22Rv1 (cell line): Measurements from ENCODE around the gene LRRC45.

Source experiments
- ZFX ChIP-seq: fragments of 450-650 bp; IDR thresholded peaks from 2 replicates; pipeline ENCODE4 v1.6.1; 2017; ENCODE audit warnings: antibody characterized with exemption, borderline replicate concordance
- TF ChIP-seq, protein P1 (sequence below): fragments of 450-650 bp; IDR thresholded peaks from 2 replicates; pipeline ENCODE4 v1.5.1; 2017; ENCODE audit warnings: mild to moderate bottlenecking

GRCh38 chr17:82009413-82009812, 13.7 kb upstream of the LRRC45 start:
- TF ChIP-seq, protein P1, sequence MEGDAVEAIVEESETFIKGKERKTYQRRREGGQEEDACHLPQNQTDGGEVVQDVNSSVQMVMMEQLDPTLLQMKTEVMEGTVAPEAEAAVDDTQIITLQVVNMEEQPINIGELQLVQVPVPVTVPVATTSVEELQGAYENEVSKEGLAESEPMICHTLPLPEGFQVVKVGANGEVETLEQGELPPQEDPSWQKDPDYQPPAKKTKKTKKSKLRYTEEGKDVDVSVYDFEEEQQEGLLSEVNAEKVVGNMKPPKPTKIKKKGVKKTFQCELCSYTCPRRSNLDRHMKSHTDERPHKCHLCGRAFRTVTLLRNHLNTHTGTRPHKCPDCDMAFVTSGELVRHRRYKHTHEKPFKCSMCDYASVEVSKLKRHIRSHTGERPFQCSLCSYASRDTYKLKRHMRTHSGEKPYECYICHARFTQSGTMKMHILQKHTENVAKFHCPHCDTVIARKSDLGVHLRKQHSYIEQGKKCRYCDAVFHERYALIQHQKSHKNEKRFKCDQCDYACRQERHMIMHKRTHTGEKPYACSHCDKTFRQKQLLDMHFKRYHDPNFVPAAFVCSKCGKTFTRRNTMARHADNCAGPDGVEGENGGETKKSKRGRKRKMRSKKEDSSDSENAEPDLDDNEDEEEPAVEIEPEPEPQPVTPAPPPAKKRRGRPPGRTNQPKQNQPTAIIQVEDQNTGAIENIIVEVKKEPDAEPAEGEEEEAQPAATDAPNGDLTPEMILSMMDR: no peak
- no peak for TF ChIP-seq ZFX
